Choroid plexus epithelial cell (primary cell): Measurements from ENCODE around the gene CDC42EP3.

ENCODE experiments used
- DNase-seq: peaks from one replicate; pipeline ENCODE4 v3.0.0-alpha.2; 2010; ENCODE audit warnings: low read depth
- H3K4me3 ChIP-seq: 2 replicates; pipeline ENCODE4 v1.5.1; 2011; ENCODE audit warnings: low read depth, mild to moderate bottlenecking, control low read depth, low read length, moderate library complexity
- TF ChIP-seq, protein P1 (sequence below): conservative IDR thresholded peaks from 2 replicates; pipeline ENCODE4 v1.5.1; 2011; ENCODE audit warnings: low read depth, mild to moderate bottlenecking, control low read depth, inconsistent platforms, low read length, moderate library complexity

CDC42EP3 gene

DNA sequence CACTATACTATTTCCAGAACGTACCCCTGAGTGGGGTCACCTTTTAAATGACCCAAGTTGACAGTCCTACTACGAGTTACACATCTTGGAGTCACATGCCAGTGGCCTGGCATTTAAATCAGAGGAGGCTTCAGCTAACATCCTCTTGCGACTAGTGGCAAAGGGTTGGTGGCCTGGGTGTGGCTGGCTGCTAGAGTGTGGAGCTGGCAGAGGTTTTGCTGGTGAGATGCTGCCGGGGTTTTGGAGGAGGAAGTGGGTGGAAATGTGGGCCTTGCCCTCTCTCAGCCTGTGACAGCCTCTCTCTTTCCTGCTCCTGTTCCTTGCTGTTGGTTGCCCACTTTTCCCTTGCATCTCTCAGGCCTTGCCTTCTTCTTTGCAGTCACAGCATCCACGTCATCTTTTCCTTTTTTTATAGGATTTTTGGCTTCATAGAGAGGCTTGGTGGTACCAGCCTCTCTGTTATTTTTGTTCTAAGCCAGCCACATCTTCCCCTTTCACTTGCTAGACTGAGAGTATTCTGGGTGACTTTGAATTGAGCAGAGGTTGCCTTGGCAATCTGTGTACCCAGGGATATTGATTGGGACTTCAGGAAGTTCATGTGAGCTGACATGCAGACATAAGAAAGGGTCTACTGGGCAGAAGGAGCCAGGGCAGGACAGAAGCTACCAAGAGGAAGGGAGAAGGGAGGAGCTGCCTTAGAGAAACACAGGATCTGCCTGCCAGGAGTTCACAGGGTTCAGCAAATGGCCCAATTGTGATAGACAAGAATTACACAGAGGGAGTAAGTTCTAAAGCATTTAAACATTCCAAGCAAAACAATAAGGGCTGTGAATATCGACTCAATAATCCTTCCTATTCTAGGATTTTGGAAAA is 55.4 kb downstream of the CDC42EP3 start:
- TF ChIP-seq, protein P1, sequence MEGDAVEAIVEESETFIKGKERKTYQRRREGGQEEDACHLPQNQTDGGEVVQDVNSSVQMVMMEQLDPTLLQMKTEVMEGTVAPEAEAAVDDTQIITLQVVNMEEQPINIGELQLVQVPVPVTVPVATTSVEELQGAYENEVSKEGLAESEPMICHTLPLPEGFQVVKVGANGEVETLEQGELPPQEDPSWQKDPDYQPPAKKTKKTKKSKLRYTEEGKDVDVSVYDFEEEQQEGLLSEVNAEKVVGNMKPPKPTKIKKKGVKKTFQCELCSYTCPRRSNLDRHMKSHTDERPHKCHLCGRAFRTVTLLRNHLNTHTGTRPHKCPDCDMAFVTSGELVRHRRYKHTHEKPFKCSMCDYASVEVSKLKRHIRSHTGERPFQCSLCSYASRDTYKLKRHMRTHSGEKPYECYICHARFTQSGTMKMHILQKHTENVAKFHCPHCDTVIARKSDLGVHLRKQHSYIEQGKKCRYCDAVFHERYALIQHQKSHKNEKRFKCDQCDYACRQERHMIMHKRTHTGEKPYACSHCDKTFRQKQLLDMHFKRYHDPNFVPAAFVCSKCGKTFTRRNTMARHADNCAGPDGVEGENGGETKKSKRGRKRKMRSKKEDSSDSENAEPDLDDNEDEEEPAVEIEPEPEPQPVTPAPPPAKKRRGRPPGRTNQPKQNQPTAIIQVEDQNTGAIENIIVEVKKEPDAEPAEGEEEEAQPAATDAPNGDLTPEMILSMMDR: no peak
- no peak for DNase-seq
- no peak overlapping the region for H3K4me3 ChIP-seq

DNA sequence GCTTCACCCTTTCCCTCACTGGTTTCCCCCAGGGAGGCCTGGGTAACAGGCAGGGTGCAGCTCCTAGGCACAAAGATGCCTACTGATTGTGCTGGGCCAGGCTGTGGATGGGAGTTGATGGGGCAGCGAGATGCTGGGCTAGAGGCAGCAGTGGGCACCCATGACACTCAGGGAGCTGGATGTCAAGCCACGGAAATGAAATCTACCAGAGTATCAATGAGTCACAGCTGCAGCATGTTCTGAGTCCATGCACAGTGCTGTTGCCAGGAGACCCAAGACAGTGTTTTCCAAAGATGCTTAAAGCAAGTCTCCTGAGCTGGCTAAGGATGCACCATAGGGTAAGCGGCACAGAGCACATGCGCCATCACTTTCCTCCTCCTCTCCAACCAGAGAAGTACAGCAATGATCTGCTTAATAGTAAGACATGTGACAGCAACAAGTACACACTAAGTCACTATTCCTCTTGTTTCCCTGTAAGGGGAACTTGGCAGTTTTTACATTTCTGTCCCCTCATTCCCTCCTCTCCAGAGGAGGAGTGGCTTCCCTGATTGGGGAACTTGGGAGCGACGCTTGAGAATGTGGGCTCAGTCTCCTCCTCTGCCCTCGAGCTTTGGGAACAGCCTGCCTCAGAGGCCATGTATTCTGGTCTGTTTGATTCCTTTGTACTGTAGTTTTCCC is 57.2 kb downstream of the CDC42EP3 start:
- DNase-seq: peak; percentile 94
- no peak overlapping the region for H3K4me3 ChIP-seq
- TF ChIP-seq, protein P1: no peak

DNA sequence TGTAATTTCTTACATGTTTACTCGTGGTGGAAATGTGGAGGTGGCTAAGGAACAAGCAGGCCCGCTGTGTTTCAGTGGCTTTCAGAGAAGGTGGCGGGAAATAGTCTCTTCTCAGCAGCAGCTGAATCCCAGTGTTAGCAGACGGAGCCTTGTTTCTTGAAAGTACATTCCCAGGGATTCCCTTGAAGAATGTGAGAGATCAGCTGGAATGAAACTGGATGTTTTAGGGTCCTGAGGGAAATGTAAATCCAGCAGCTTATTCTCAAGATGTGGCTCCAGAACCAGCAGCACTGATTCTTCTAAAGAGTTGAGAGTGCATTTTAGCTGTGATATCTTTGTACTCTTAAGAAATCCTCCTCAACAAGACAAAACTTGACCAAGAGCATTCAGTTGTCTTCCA is 59.1 kb downstream of the CDC42EP3 start:
- no peak for DNase-seq
- H3K4me3 ChIP-seq: no peak overlapping the region
- TF ChIP-seq, protein P1: no peak

DNA sequence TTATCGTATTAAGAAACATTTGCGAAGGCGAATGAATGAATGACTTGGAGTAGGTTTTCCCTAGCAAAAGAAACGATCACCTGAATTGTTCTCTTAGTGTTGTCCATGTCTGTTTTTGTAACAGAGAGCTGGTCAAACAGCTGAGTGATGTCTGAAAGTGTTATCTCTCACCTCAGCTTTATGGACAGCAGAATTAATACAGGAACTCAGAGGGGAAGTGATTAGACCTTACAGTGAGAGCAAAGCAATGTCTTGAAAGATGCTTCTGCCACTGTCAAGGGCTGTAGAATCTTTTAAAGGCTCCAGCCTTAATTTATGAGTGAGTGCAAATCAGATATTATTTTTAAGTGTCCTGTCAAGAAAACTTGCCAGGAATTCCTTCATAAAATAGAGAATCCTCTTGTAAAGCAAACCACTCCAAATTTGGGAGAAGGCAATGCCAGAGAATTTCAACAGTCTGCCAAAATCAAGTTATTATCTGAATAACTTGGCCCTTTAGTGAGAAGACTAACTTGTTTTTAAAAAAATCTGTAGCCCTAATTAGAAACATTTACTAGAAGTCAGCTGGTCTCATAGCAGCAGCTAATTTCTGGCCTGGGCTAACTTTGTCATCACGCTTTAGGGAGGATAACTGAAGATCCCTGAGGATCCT is 60.7 kb downstream of the CDC42EP3 start:
- H3K4me3 ChIP-seq: no peak overlapping the region
- TF ChIP-seq, protein P1: no peak
- DNase-seq: no peak

DNA sequence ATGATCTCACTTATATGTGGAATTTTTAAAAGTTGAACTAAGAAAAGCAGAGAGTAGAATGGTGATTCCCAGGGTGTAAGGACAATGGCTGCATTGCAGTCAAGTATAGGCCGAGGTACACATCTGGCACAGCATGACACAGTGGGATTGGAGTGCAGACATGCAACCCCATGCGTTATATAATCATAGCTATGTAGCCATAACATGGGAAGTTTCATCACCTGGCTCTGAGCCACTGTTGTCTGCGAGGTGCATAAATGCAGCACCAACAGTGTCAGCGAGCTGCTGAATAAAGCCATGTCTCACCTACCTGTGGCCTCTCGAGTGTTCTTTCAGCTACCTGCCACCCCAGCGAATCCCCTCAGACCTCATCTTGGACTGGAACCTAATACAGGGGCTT is 61.7 kb downstream of the CDC42EP3 start:
- no peak for DNase-seq
- H3K4me3 ChIP-seq: no peak overlapping the region
- TF ChIP-seq, protein P1: no peak

DNA sequence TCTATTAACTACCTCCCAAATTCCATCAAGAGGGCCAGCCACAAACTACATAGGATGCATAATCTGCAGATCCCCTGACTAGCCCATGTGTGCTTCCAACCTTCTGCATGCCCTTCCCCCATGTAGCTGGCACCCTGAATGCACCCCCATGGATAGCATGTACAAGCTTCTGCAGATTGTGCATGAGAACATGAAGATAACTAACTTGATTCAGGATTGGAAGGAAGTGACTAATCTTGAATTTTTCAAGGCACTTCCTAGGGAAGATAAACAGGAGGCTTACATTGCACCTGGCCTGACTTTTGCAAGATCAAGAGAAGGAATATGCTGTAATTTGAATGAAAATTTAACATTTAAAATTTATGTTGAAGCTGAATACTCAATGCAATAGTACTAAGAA is 66.7 kb downstream of the CDC42EP3 start:
- H3K4me3 ChIP-seq: no peak overlapping the region
- no peak for DNase-seq
- TF ChIP-seq, protein P1: no peak
